Activated CD4-positive, alpha-beta T cell treated with anti-CD3 and anti-CD28 coated beads, Interleukin-2, amount 10 ng/mL, durations not matched to agents 7 days and 5 days (primary cell): ENCODE data around the gene PRLR. TPM values are rescaled to one million over a fixed set of nuclear protein-coding genes. Genes with fewer than 3 reads are reported as not detected.

Experiments
- CTCF ChIA-PET: fragments of 350-600 bp; sonication (Branson Sonifier 250); formaldehyde crosslinking; loops from one replicate; lab custom pipeline; 2021; ENCODE audit warnings: antibody characterized with exemption; lab: Charles Lee
- POLR2A ChIA-PET: fragments of 350-600 bp; sonication (Branson Sonifier 250); formaldehyde crosslinking; loops from one replicate; lab custom pipeline; 2021; ENCODE audit warnings: antibody characterized with exemption; lab: Charles Lee
- DNase-seq: peaks from one replicate; pipeline ENCODE4 v3.0.0-alpha.2; 2020
- H3K27ac Mint-ChIP-seq: one replicate; pipeline ENCODE4 v1.8.0; 2021; ENCODE audit warnings: mild to moderate bottlenecking, moderate library complexity, mixed read lengths
- H3K27me3 Mint-ChIP-seq: one replicate; pipeline ENCODE4 v1.8.0; 2021; ENCODE audit warnings: mixed read lengths
- H3K36me3 Mint-ChIP-seq: one replicate; pipeline ENCODE4 v1.8.0; 2021; ENCODE audit warnings: low read depth, mixed read lengths
- H3K4me1 Mint-ChIP-seq: one replicate; pipeline ENCODE4 v1.8.0; 2021; ENCODE audit warnings: mixed read lengths
- H3K4me3 Mint-ChIP-seq: one replicate; pipeline ENCODE4 v1.8.0; 2021; ENCODE audit warnings: mild to moderate bottlenecking, moderate library complexity, mixed read lengths
- H3K9me3 Mint-ChIP-seq: one replicate; pipeline ENCODE4 v1.8.0; 2021; ENCODE audit warnings: mixed read lengths
- total RNA-seq, 2 experiments: library from RNA; stranded (reverse); gene quantifications; one replicate each; pipeline ENCODE4 v1.2.3, GENCODE V29; 2021

The PRLR gene
- not detected for total RNA-seq

GRCh38 chr5:35230038-35230611 lies at the start of gene PRLR:
PRLR (minus strand) TSS chr5:35230487; CDS start chr5:35089620, 140,867 bp downstream.
- Mint-ChIP-seq H3K36me3 (no peaks in the 10 kb centered on the region), H3K4me3 (peak within 1 kb of the TSS; percentile 54), H3K27me3 (peaks cover 63% of the 10 kb centered on the region), H3K4me1 (peaks cover 7% of the 10 kb centered on the region), H3K27ac (no peak within 1 kb of the TSS), H3K9me3 (no peaks in the 10 kb centered on the region)
- ChIA-PET CTCF (interaction anchor here (1.5 kb wide), 1 partner anchor 9 kb away, joined by 4 read pairs; no protein-coding TSS in a partner anchor), POLR2A (no interaction called here)
- DNase-seq, result no peak

GRCh38 chr5:35274839-35275509 lies 44.7 kb upstream of the PRLR start:
- Mint-ChIP-seq H3K27ac (no peak overlapping the region), H3K4me1 (no peaks in the 10 kb centered on the region), H3K36me3 (no peaks in the 10 kb centered on the region), H3K9me3 (no peaks in the 10 kb centered on the region), H3K4me3 (no peak overlapping the region), H3K27me3 (peaks cover 8% of the 10 kb centered on the region)
- DNase-seq, result no peak
- ChIA-PET CTCF (no interaction called here), POLR2A (no interaction called here)

- Mint-ChIP-seq H3K36me3 (no peaks in the 10 kb centered on the region), H3K9me3 (no peaks in the 10 kb centered on the region), H3K27ac (no peak overlapping the region), H3K4me1 (no peaks in the 10 kb centered on the region), H3K27me3 (no peaks in the 10 kb centered on the region), H3K4me3 (no peak overlapping the region)
- ChIA-PET CTCF (interaction anchor here (1.0 kb wide), 1 partner anchor 13 kb away, joined by 3 read pairs; no protein-coding TSS in a partner anchor), POLR2A (no interaction called here)
- no peak for DNase-seq
Measured at GRCh38 chr5:35269006-35269405, 38.7 kb upstream of the PRLR start.

DNA sequence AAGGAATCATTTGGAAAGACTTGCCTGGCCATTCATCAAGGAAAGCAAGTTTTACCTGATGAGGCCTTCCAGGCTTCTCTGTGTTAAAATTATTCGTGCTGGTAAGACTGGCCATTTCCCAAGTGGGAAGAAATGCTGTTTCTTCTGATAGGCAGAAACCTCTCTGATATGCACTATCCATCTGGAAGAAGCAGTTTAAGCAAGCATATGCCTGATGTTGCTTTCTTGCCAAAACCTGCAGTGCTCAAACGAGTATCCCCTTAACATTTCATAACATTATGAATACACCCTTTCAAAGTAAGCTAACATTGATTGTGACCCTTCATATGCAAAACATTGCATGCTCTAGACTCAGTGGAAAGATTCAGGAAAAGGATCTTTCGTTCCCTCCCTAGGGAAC lies 36.0 kb upstream of the PRLR start:
- Mint-ChIP-seq H3K27ac (no peak overlapping the region), H3K36me3 (no peaks in the 10 kb centered on the region), H3K9me3 (no peaks in the 10 kb centered on the region), H3K4me1 (no peaks in the 10 kb centered on the region), H3K27me3 (no peaks in the 10 kb centered on the region), H3K4me3 (no peak overlapping the region)
- CTCF ChIA-PET, result no interaction called here
- no peak for DNase-seq
- POLR2A ChIA-PET, result no interaction called here

DNA sequence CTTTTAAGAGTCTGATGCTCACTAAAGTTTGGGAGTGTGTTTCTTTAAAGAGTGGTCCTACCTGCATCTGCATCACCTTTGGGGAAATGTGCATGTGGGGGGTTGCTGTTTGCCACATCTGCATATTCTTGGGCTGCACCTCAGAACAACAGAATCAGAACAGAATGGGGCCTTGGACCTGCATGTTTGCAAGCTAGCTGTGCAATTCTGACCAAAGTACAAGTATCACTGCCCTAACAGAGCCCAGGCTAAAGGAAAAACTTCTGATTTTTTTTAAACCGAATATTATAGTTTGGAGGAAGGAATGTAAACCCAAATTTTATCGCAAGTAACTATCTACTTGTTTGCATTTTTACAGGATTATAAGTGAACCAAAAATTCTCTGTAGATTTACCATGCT lies 34.2 kb upstream of the PRLR start:
- no peak overlapping the region for H3K4me3 Mint-ChIP-seq
- no peaks in the 10 kb centered on the region for H3K27me3 Mint-ChIP-seq
- no peaks in the 10 kb centered on the region for H3K9me3 Mint-ChIP-seq
- H3K4me1 Mint-ChIP-seq, result no peaks in the 10 kb centered on the region
- no peak for DNase-seq
- H3K27ac Mint-ChIP-seq, result no peak overlapping the region
- POLR2A ChIA-PET, result interaction anchor here (0.7 kb wide), 1 partner anchor 326 kb away, joined by 3 read pairs; no protein-coding TSS in a partner anchor
- CTCF ChIA-PET, result no interaction called here
- no peaks in the 10 kb centered on the region for H3K36me3 Mint-ChIP-seq

DNA sequence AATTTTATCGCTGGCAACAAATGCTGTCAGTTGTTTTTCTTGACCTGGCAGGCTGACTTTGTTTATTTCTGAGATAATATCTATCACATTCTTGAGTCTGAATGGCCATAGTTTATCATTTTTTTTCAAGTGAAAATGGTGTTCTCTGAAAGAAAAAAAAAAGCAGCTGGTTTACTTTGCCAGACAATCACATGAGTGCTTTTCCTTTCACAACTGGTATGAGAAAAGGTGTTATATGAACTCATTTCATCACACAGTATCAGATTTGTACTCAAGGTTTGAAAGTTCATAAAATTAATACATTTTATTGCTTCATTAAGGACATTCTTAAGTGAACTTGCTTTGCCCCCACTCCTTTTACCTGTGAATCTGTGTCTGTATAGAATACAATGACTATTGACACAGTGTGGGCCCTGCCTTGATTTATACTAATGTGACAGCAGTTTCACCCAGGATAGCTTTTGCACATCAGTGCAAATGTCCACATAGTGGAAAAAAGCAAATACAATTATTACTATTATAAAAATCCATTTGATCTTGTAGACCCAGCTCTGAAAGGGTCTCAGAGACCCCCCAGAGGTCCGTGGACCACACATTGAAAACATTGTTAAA lies 33.1 kb upstream of the PRLR start:
- no peak overlapping the region for H3K27ac Mint-ChIP-seq
- ChIA-PET POLR2A (no interaction called here), CTCF (no interaction called here)
- peaks cover 4% of the 10 kb centered on the region for H3K27me3 Mint-ChIP-seq
- H3K4me3 Mint-ChIP-seq, result no peak overlapping the region
- no peaks in the 10 kb centered on the region for H3K36me3 Mint-ChIP-seq
- DNase-seq, result no peak
- H3K4me1 Mint-ChIP-seq, result no peaks in the 10 kb centered on the region
- no peaks in the 10 kb centered on the region for H3K9me3 Mint-ChIP-seq

DNA sequence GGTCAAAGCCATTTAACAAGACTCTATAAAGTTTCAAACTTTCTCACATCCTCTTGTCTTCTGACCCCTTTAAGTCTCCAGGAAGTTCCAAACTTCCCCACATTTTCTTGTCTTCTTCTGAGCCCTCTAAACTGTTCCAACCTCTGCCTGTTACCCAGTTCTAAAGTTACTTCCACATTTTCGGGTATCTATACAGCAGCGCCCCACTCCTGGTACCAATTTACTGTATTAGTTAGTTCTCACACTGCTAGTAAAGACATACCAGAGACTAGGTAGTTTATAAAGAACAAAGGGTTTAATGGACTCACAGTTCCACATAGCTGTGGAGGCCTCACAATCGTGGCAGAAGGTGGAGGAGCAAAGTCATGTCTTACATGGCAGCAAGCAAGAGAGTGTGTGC lies 23.3 kb upstream of the PRLR start:
- no peak overlapping the region for H3K27ac Mint-ChIP-seq
- no peaks in the 10 kb centered on the region for H3K36me3 Mint-ChIP-seq
- H3K4me1 Mint-ChIP-seq, result no peaks in the 10 kb centered on the region
- no peak overlapping the region for H3K4me3 Mint-ChIP-seq
- DNase-seq, result no peak
- CTCF ChIA-PET, result no interaction called here
- peaks cover 13% of the 10 kb centered on the region for H3K9me3 Mint-ChIP-seq
- H3K27me3 Mint-ChIP-seq, result no peaks in the 10 kb centered on the region
- POLR2A ChIA-PET, result no interaction called here

- POLR2A ChIA-PET, result no interaction called here
- H3K36me3 Mint-ChIP-seq, result no peaks in the 10 kb centered on the region
- H3K27me3 Mint-ChIP-seq, result no peaks in the 10 kb centered on the region
- no peak overlapping the region for H3K4me3 Mint-ChIP-seq
- no peak overlapping the region for H3K27ac Mint-ChIP-seq
- no peaks in the 10 kb centered on the region for H3K4me1 Mint-ChIP-seq
- H3K9me3 Mint-ChIP-seq, result peaks cover 13% of the 10 kb centered on the region
- CTCF ChIA-PET, result no interaction called here
- no peak for DNase-seq
Measured at GRCh38 chr5:35252963-35253362, 22.7 kb upstream of the PRLR start.

DNA sequence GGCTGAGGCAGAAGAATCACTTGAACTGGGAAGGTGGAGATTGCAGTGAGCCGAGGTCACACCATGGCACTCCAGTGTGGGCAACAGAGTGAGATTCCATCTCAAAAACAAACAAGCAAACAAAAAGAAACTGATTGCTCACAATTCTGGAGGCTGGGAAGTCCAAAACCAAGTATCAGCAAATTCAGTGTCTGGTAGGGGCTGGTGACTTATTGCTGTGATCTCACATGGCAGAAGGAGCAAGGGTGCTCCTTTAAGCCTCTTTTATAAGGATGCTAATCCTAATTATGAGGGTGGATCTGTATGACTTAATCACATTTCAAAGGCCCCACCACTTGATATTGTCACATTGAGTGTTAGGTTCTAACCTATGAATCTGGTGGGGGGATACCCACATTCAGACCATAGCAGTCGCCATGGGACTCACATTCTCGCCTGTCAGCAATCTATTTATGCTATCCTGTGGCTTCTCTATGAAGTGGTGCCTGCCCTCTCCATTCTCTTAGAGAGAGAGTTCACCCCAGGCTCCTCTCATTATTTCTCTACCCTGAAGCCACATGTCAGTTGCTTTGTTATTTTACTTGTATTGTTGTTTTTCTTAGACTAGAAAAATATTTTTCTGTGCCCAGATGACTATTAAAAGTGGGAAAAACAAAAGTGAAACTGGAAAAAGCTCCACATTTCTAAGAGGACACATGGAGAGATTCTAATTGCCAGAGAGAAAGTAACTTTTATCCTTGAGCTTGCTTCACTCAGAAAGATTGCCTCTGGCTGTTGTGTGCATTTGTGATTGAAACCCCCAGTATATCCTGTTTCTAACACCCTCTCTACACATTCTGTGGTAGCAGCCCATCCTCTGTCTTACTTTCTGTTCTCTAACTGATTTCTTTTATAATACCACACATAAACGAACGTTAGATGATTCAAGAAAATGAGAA lies 18.8 kb upstream of the PRLR start:
- ChIA-PET POLR2A (no interaction called here), CTCF (interaction anchor here (0.5 kb wide), 1 partner anchor 236 kb away, joined by 3 read pairs; no protein-coding TSS in a partner anchor)
- DNase-seq, result no peak
- no peaks in the 10 kb centered on the region for H3K36me3 Mint-ChIP-seq
- H3K4me3 Mint-ChIP-seq, result no peak overlapping the region
- no peaks in the 10 kb centered on the region for H3K4me1 Mint-ChIP-seq
- H3K27me3 Mint-ChIP-seq, result peaks cover 2% of the 10 kb centered on the region
- H3K9me3 Mint-ChIP-seq, result peaks cover 7% of the 10 kb centered on the region
- no peak overlapping the region for H3K27ac Mint-ChIP-seq

DNA sequence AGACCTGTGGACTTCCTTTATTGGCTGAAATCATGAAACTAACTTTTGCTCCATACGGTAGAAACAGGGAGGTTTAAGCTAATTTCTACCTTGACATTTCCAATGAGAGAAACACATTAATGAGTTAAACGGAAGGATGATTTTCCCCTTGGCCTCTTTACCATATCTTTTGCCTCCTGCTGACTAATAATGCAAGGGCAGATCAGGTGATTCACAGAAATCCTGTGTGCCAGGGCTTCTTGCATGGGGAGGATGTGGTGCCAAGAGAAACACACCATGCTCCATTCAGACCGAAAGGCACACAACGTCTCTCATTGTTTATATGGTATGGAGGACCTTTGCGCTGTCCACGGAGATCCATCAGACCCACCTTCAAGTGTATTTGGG lies 17.4 kb upstream of the PRLR start:
- no peak for DNase-seq
- H3K4me3 Mint-ChIP-seq, result no peak overlapping the region
- POLR2A ChIA-PET, result no interaction called here

DNA sequence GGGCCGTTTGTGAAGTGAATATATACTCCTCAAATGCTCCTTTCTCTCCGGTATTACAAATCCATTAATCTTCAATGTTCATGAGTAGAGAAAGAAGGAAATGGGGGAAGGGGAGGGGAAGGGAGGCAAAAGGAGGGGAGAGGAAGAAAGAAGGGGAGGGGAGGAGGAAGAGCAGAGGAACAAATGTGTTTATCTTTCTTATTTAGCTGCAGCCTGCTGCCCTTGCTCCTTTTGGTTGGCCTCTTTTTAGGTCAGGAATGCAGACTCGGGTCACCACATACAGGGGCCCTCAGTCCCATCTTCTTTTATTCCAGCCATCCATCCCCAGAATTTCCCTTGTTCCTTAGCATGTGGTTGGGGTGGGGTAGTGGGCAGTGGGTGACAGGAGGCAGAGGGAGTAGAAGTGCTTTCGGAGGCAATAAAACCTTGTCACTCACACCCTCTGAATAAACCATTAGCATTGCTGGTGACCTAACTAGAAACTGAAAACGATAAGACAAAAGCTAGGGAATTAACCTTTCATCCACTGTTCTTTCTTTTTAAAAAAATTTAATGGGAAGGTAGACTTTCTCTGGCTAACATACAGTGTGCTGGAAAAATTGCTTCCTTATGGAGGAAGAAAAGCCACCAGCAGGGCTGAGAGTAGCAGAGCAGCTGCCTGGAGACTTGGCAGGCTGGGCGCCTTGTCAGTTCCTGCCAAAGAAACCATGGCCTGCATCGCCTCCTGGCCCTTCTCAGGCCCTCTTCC lies 16.8 kb upstream of the PRLR start:
- Mint-ChIP-seq H3K36me3 (no peaks in the 10 kb centered on the region), H3K27ac (no peak overlapping the region), H3K9me3 (no peaks in the 10 kb centered on the region), H3K27me3 (peaks cover 8% of the 10 kb centered on the region), H3K4me3 (no peak overlapping the region), H3K4me1 (no peaks in the 10 kb centered on the region)
- POLR2A ChIA-PET, result no interaction called here
- DNase-seq, result no peak
- CTCF ChIA-PET, result no interaction called here

More for the DNA sequence above, 17.4 kb upstream of the PRLR start:
- H3K36me3 Mint-ChIP-seq, result no peaks in the 10 kb centered on the region
- CTCF ChIA-PET, result no interaction called here
- H3K4me1 Mint-ChIP-seq, result no peaks in the 10 kb centered on the region
- peaks cover 6% of the 10 kb centered on the region for H3K27me3 Mint-ChIP-seq
- no peaks in the 10 kb centered on the region for H3K9me3 Mint-ChIP-seq
- H3K27ac Mint-ChIP-seq, result no peak overlapping the region

GRCh38 chr5:35246411-35246810 lies 16.1 kb upstream of the PRLR start:
- no peak overlapping the region for H3K4me3 Mint-ChIP-seq

More at GRCh38 chr5:35246411-35246810, 16.1 kb upstream of the PRLR start:
- peaks cover 10% of the 10 kb centered on the region for H3K27me3 Mint-ChIP-seq
- DNase-seq, result no peak
- no peaks in the 10 kb centered on the region for H3K9me3 Mint-ChIP-seq
- H3K27ac Mint-ChIP-seq, result no peak overlapping the region
- no peaks in the 10 kb centered on the region for H3K36me3 Mint-ChIP-seq
- no peaks in the 10 kb centered on the region for H3K4me1 Mint-ChIP-seq
- ChIA-PET POLR2A (no interaction called here), CTCF (no interaction called here)
